Tongue (tissue), 2 donors: ENCODE data around the gene CDS2. TPM values are rescaled to one million over a fixed set of nuclear protein-coding genes. Genes with fewer than 3 reads are reported as not detected.

ENCODE experiments used
- DNase-seq: peaks from one replicate; pipeline ENCODE4 v3.0.0-alpha.2; 2015
- total RNA-seq: library from RNA; depleted of rRNA; stranded (reverse); fragments of >200 nt; gene quantifications from one replicate; pipeline ENCODE4 v1.2.3, GENCODE V29; 2014

CDS2 gene
- total RNA-seq, 1 donor from 2014 or later = 33.1 TPM

DNA sequence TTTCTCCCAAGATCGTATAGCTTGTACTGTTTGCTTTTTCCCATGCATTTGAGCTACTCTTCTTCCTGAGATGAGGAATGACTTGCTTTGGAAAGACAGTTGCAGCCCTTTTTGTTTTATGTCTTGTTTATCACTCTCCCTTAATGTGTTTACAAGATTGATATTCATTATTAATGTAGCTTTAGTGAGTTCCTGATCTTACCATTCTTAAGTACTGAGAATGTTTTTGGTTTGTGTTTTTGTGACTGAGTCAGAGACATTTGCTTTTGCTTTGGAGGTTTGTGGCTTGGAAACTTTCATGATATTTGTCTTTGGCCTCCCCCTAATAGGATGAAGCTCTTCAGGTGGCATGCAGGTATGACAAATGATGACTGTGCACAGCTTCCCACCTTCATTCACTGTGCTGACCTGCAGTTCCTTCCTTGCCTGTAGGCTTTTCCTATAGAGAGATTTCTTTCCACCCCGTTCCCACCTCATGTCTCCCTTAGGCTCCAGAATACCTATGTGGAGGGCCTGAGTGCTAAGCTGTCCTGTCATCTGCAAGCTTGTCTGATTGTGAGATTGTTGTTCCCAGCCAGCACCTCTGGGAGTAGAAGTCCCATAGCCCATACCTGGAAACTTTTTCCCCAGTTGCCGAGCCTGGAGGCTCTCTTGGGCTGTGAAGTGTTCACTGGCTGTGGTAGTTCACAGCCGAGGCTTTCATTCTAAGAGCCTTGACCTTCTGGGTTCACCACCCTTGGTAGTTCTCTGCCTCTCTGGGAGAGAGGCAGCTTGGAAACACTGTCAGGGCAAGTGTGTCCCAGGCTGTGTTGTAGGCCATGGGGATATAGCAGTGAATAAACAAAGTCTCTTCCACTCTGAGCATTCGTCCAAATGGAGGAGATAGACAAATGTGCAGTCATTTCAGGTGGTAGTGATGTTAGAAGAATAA, 27.1 kb downstream of the CDS2 start:
- DNase-seq = no peak

DNA sequence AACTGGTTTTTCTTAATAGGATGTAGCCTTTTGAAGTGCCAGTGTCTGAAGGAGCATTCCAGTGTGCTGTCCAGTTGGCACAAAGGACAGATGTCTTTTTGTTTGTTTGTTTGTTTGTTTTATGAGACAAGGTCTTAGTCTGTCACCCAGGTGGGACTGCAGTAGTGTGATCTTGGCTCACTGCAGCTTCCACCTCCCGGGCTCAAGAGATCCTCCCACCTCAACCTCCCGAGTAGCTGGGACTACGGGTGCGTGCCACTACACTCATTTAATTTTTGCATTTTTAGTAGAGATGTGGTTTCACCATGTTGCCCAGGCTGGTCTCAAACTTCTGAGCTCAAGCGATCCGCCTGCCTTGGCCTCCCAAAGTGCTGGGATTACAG, 27.7 kb downstream of the CDS2 start:
- no peak for DNase-seq

DNA sequence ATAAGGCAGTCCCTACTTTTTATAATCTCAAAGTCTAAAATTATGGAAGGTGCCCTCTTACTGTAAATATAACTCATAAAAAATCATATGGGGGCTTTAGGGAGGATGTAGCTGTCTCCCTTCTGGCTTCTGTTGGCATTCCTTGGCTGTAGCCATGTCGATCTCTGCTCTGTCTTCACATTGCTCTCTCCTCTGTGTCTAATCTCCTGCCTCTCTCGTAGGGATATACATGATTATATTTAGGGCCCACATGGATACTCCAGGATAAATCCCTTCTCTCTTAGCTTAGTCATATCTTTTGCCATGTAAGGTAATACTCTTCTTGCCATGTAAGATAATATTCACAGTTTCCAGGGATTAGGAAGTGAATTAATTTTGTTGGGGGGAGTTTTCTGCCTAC, 28.6 kb downstream of the CDS2 start:
- no peak for DNase-seq

DNA sequence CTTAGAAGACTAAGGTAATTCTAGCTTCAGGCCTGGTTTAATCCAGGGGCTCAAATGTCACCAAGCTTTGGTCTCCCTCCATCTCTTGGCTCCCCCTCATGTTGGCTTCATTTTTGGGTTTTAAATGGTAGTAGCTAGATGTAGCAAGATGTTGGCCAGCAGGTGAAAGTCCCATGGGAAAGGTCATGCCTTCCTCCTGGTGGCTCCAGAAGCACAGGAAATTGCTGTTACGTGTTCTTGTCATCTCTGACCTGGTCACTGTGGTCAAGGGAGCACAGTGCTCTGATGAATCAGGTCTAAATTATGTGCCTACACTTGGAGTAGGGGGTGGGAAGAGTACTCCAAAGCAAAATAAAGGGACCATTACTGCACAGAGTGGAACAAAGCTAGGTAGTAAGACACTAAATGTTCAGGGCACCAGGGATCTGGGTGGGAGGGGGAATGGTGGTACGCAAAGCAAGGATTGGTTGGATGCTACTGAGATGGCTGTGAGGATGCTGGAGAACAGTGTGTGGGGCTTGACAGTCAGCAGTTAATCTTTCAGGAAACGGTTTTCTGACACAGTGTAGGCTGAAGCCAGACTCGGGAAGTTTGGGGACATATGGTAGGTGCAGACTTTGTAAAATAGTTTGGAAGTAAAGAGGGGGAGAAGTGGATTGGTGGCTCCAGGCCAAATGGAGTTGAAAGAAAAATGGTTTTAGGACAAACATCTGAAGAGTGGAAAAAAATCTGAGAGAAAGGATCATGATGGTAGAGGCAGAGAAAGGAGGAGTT, 30.1 kb downstream of the CDS2 start:
- no peak for DNase-seq

DNA sequence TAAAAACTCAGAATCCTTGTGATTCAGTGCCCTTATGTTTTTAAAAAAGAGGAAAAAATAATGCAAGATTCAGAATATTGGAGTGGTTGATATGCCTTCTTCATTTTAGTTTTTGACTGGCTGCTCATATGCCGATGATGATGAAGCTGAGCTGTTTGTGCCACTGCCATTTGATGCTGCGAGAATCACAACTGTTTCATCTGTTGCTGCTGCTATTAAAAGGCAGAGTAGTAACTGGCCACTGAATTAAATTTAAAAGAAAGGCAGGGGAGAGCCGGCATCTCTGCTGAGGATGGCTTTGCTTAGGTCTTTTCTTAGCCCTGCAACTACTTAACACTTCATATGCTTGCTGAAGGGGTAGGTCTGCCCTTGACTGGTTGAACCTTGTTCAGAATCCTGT, 33.1 kb downstream of the CDS2 start:
- DNase-seq = peak; percentile 21

DNA sequence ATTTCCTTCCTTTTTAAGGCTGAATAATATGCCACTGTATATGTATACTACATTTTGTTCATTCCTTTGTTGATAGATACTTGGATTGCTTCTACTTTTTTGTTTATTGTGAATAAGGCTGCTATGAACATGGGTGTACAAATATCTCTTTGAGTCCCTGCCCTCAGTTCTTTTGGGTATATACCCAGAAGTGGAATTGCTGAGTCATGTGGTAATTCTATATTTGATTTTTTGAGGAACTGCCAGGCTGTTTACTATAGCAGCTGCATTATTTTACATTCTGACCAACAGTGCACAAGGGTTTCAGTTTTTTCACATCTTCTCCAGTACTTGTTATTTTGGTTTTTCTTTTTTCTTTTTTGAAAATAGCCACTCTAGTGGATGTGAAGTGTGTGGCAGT, 34.1 kb downstream of the CDS2 start:
- DNase-seq = no peak

DNA sequence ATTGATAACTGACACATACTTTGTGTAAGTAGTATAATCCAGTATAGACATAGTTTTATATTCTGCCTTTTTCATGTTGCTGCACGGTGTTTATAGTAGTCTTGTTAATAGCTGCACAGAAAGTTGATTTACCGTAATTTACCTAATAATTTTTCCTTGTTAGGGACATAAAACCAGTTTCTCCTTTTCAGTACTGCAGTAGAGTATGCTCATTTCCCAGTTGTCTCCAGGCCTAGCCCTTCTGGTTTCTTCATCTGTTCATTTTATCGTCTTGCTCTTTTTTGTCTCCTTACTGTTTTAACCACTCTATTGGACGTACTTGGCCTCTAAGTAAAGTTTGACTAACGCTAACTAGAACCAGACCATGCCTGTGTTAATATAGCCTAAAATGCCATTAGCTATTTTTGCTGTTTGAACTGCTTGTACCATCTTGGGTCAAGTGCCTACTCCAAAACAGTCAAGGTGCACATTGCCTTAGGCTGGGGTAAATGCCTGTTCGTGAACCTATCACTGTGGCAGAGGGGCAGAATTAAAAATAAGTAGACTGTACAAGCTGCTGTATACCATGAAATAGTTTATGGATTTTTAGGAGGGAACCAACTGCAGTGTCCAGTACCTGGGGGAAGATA, 34.8 kb downstream of the CDS2 start:
- DNase-seq = no peak

DNA sequence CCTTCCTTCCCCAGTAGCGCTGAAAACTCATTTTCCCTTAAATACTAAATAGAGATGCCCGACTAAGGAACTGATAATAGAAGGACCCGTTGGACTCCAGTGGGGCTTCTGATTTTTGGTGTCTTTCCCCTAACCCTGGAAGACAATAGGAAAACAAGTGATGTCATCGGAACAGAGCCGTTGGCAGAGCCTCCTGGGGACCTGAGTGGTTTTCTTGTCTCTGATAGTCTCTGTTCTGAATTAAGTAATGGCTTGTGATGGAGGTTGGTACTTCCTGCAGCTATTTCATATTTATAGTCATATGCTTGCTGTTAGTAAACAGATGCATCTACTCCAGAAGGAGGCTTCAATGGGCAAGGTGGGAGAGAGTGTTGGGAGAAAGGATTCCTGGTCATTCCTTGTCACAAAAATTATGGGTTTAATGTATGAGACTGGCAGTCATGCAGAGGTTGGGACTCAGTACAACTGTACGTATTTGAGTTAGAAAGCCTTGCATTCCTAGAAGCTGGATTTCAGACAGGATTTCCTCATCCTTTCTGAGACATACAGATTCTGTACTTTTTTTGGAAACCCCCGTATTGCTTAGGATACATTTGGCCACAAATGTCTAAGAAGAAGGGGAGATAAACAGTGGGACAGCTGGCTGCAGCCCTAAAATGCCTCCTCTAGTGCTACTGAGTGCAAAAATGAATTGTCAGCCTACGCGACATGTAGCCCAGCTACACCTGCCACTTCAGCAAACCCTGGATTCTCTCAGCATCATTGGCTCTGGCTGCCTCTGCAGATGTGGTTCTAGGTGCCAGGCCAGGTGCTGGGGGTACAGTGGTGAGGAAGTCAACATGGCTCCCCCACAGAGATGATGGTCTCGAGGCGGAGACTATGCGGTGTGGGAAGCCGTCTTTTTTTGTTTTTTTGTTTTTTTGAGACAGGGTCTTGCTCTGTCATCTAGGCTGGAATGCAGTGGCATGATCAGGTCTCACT, 38.1 kb downstream of the CDS2 start:
- DNase-seq = no peak

DNA sequence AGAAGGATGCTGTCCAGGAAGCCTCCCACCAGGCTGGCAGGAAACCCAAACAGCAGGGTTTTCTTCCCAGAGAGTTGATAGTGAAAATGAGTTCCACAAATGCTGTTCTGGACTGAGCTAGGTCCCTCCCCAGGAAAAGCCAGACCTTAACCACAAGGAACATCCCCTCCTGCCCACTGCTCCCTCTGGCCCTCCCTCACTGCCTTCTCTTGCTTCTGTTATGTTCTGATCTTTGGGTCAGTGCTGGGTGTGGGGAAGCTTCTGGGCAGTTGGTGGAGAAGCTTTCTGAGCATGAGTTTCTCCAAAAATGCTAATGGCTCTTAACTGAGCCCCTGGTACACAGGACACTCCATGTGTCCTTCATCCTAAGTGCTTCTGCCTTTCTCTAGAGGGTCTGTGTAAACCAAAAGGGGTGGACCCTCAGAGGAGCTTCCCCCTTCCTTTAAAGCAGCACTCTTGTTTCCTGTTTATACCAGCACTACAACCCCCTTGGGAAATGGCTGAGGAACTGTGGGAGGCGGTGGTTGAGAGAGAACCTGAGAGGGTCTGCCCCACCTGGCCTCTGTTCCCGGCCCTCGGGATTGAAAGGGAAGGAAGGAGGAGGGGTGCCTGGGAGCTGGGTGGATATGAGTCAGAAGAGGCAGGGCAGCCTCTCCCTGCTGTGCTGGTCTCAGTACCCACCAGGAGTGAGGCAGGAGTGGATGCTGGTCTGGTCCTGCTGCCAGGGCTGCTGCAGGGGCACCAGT, 42.0 kb downstream of the CDS2 start:
- DNase-seq = no peak

DNA sequence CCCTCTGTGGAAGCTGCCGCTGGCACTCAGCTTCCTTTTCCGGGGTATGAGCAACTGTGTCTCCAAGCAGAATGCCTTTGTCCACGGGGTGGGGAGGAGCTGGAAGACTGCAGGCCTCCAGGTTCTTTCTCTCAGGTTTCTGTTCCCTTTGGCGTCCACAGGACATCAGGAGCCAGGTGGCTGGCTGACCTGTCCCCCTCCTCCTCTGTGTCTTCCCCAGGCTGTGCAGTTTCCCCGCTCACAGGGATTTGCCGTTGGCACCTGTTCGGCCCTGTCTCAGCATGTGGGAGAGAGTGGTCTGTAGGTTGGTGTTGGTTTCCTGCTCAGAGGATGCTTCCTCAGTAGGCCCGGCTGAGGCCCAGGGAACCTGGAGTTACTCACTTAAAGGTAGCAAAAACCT, 43.5 kb downstream of the CDS2 start:
- DNase-seq = peak; percentile 17

DNA sequence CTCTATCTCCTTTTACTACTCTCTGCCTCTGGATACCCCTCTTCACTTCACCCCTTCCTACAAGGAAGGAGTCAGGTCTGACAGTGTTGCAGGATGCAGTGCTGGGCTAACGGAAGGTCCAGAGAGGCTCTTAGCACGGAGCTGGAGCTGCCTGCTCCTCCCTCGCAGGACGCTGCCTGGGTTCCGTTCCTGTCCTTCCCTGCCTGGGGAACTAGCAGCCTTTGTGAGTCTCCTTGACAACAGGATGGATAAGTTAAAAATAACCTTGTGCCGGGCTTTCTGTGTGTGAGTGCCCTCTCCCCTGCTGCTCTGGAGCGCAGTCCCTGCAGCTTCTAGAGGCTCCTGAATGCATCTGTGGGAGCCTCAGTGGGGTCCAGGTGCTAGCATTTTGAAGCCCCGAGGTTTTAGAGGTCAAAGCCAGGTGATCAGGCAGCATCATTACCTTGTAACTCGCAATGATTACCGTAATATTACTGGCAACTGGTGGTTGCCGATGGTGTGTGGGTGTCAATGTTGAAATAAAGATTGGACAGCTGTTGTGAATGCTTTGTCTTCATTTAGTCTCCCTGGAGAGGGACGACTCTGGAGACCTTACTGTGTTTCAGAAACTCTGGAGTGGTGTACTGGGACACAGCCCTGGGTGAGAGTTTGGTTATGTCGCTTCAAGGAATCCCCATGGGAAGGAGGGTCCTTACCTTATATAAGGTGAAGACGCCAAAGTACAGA, 44.4 kb downstream of the CDS2 start:
- DNase-seq = peak; percentile 62

DNA sequence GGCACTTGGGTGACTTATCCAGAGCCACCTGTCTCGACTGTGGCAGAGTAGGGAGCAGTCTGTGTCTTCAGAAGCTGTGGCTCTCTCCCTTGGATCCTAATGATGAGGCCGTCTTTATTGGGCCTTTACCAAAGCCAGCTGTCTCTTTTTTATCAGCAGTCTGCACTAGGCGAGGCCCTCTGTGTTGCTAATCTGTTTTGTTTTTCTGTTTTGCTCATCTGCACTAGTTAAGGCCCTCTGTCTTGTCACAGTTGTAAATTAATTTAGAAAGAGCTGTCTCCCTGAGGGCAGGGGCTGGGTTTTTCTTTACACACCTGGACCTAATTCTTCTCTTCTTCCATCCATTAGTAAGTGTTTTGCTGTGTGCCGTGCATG, 45.0 kb downstream of the CDS2 start:
- peak; percentile 34 for DNase-seq

DNA sequence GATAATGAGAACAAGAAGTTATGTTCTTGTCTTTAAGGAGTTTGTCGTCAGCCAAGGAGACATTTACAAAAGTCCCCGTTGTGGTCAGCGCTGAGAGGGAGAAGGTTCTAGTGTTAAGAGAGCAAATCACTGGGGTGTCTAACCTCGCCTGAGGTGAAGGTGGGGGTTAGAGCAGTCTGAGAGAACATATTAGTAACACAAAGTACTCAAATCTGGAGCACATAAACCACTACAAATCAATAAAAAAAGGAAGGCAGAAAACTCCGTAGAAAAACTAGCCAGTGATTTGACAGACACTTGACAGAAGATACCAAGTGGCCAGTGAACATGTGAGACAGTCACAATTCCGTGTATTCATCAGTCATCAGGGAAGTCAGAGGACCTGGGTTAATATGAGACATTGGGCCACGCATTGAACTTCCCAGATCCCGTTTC, 45.4 kb downstream of the CDS2 start:
- DNase-seq = no peak

DNA sequence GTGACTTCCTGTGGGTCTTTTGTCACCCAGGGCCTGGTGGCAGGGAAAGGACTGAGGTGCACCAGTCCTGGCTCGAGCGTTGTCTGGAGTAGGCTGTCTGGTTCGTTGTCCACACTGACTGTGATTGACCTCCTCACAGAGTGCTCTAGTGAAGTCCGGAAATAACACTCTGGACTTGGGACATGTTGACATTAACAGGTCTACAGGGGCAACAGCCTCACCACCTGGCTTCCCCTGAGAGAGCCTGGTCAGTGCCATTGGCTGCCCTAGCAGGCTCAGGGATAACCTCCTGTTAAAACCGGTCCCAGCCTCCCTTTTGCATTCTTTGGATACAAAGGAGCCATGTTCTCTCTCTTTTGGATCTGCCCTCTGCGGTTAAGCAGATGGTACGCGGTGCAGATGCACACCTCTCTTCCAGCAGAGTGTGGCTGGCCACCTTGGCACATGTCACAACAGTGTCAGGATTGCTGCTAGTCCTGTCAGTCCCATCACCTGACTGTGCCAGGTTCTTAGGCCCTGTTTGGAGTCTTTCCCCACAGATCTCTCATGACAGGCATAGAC, 46.2 kb downstream of the CDS2 start:
- DNase-seq = no peak

DNA sequence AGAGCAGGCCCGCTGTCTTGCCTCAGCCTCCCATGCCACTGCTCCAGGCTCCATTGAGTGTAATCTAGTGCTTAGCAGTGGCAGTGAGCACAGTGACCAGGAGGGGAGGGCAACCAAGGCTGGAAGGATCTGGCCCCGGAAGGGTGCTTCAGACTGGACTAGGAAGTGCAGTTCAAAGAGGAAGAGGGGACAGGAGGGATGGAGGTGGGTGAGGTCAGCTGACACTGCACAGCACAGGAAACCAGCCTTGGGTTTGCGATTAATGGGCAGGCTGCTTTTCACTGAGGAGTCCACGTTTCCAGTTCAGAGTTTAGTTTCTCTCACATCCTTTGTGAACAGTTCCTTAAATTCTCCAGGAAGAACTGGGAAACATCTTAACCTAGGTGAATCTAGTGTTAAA, 46.9 kb downstream of the CDS2 start:
- no peak for DNase-seq

DNA sequence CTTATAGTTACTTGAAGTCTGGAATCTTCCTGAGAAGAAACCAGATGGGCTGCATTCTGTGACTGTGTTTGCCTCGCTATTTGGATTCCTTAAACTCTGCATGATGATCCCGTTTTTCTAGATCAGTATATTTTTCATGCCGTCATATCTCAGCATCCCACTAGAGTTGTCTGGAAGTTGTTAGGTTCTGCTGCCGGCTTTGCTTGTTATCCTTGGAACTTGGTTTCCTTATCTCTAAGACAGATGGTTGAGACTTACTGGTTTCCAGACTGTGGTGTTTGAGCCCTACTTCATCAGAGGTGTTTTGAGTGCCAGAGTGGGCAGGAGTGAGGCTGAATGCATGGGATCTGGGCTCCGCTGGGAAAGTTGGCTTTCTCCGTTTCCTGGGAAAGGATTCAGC, 50.3 kb downstream of the CDS2 start:
- DNase-seq = no peak

DNA sequence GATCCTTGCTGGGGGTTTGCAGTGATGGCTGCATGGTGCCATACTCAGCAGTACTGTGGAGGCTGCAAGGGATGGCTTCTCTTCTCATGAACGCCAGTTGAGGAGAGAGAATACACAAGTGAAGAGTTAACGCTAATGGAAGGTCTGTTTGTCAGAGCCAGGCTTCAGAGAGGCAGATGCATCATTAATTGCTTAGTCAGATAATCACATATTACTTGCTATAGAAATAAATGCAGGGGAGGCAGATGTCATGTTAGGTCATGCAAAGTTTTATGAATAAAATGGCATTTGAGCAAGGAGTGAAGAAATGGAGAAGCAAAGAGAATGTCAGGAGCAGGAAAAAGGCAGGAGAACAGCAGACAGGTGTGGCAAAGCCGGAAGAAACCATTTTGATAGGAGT, 51.2 kb downstream of the CDS2 start:
- DNase-seq = no peak

DNA sequence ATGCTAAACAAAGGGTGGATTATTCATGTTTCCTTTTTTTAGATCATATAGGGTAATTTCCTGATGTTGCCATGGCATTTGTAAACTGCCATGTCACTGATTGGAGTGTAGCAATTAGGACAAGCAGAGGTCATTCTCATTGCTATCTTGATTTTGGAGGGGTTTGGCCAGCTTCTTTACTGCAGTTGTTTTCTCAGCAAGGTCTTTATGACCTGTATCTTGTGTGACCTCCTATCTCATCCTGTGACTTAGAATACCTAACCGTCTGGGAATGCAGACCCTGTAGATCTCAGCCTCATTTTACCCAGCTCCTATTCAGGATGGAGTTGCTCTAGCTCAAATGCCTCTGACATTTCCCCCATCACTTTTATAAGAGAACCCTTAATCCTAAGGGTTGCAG, 53.6 kb downstream of the CDS2 start:
- no peak for DNase-seq

DNA sequence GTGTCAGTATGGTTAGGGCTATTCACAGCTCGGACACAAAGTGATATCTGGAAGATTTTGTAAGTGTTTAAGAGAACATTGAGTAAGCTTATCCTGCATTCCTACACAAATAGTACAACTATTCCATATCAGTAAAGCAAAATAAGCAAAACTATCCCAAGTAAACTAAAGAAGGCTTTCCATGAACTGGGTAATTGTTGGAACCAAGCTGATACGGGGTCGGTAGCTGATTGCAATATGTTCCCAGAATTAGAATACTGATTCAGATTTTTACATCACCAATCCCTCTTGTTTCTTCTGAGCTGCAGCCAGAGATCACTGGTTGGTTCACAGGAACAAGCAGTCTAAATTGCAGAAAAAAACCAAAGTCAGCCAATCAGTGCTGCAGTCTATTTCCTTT, 54.1 kb downstream of the CDS2 start:
- DNase-seq = no peak

DNA sequence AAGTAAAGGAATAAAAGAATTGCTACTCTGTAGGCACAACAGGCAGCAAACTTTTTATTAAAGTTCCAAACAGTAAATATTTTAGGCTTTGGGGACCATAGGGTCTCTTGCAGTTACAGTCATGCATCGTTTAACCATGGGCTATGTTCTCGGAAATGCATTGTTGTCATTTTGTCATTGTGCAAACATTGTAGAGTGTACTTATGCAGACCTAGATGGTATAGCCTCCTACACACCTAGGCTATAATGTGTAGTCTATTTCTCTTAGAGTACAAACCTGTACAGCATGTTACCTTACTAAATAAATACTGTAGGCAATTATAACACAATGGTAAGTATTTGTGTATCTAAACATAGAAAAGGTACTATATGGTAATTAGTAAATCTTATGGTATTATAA, 54.7 kb downstream of the CDS2 start:
- DNase-seq = no peak
